ENCODE measurements around the gene DDR1.
"Not testable (repeated sequence)": the region's sequence is repeated elsewhere in the genome, so short reads cannot be mapped to it uniquely, and the experiment has no call there.

DDR1 gene

DNA sequence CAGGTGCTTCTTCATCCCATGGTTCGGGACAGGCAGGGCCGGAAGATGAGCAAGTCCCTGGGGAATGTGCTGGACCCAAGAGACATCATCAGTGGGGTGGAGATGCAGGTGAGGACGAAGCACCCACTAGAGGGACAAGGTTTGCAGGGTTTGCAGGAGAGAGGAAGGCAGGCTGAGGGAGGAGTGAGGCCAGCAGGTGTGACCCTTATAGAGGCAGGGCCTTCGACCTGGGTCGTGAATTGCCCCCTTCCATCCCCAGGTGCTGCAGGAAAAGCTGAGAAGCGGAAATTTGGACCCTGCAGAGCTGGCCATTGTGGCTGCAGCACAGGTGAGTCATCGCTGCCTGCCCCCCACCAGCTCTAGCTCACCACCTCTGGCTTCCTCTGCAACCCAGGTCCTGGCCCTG, 38.1 kb downstream of the DDR1 start:
- no peak for DNase-seq

DNA sequence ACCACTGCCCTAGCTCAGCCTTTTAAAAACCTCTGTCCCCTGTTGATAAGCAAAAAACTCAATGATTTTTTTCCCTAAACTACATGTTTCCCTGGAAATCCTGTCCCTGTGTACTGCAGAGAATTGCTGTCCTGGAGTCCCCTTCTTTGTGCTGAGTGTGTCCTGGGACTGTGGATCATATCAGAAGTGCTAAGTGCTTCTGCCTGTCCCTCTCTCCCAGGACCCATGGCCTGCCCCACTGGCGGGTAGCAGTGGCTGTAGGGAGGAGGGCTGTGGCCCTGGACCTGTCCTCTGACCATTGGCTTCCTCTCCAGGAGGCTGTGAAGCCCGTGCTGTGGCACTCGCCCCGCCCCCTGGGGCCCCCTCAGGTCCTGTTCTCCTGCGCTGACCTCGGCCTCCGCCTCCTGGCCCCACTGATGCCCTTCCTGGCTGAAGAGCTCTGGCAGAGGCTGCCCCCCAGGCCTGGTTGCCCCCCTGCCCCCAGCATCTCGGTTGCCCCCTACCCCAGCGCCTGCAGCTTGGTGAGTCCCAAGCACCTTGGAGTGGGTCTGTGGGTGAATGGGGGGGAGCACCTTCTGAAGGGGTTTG, 39.8 kb downstream of the DDR1 start:
- DNase-seq = not testable (repeated sequence)

DNA sequence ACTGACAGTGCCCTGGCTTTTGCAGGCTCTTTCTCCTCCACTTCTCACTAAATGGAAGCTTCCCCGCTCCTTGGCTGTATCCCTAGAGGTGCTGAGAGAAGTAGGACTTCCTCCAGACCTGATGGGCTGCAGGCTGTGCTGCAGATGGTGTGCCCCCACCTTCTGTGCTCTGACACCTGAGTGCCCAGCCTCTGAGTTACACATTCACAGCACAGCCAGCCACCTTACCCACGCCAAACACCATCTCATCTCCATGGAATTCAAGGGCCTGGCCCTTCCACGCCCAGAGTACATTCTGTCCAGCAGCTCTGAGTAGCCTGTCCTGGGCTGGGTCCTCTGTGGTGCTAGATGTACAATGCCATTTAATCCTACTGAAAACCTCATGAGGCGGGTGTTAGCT, 42.3 kb downstream of the DDR1 start:
- no peak for DNase-seq

DNA sequence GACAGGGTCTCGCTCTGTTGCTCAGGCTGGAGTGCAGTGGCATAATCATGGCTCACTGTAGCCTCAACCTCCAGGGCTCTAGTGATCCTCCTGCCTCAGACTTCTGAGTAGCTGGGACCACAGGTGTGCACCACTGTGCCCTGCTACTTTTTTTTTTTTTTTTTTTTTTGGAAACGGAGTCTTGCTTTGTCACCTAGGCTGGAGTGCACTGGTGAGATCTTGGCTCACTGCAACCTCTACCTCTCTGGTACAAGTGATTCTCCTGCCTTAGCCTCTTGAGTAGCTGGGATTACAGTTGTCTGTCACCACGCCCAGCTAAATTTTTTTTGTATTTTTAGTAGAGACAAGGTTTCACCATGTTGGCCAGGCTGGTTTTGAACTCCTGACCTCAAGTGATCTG, 42.8 kb downstream of the DDR1 start:
- not testable (repeated sequence) for DNase-seq

- no peak for DNase-seq
Measured at GRCh38 chr6:30928677-30929076, 44.4 kb downstream of the DDR1 start.

DNA sequence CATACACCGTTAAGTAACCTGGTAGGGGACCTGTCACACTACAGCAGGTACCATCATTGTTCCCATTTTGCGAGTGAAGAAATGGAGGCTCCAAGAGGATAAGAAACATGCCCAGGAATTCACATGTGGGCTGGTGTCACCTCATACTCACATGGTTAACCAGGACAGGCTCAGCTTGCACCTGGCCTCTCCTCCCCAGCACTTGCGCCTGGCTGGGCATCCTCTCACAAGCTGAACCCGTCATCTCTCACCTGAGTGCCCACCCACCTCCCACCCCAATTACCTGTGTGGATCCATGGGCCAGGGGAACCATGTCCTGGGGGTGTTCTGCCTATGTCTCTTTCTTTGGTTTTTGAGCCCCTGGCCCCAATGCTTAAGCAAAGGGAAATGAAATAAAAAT, 46.2 kb downstream of the DDR1 start:
- no peak for DNase-seq

DNA sequence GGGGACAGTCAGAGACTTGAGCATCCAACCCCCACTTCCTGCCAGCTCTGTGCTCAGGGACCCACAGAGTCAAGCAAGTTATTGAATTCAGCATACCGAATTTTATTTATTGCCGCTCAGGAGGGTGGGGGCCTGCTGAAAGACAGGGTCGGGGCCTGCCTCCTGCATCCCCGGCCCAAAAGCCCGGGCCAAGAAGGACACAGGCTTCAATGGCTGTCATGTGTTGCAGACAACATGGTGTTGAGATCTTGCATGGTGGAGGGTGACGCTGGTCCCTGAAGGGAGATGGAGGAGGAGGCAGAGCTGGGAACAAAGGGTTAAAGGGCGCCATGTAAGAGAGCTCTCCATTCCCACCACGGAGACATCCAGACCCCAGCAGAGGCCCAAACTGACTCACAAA, 47.0 kb downstream of the DDR1 start:
- DNase-seq = no peak

DNA sequence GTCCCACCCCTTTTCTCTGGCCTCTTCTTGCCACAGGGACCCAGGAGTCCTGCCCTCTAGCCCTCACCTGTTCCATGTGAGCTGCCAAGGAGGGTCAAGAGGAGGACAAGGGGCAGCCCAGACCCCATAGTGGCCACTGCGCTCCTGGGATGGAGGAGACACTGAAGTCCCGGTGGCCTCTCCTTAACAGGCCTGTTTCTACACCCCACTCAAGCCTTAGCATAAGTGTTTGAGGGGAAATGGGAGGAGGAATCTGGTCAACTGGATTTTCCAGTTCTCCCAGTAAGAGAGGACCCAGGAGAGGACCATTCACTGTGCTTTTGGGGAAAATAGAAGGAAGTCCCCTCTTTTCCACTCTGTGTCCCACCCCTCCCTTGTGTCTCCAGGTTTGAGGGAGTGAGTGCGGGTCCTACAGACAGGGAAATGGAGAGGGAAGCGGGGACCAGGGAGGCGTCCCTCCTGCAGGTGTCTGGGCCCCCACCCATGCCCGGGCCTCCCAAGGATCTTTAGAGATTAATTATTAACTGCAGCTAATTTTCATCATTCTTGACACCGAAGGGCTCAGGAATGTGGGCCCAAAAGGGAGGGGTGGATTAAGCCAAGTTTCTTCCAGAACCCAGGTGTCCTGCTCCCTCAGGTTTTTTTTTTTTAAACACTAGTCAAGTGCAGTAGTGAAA, 47.8 kb downstream of the DDR1 start, which contains the start of gene SFTA2:
SFTA2 (minus strand) TSS at position 202 of the 677 bp plus-strand sequence; CDS start at position 128, 74 bp downstream.
- DNase-seq = no peak

DNA sequence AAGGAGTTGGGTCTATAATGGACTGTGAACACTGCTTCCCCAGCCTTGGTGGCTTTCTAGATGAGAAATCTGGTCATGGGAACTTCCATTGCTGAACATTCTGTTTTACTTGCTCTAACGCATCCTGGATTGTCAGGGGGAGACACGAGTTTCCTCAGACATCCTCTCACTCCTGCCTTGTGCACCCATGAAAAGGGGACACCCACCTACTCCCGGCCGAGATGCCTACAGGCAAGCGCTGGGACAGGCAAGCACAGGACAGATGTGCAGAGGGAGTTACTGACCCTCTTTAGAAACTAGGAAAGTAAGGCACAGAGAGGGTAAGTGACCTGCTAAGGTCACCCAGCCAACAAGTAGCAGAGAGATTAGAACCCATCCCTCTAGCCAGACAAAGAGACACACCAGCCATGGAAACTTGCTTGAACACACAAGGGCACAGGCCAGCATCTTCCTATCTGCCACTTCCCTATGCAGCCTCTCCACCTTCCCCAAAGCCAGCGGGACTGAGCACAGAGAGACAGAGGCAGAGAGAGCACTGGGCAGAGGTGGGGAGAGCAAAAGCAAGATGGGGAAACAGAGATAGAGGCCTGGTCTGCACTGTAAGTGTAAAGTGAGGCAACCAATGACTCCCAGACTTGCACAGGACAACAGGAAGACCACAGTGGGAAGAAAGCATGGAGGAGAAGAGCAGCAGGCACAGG, 48.5 kb downstream of the DDR1 start:
- no peak for DNase-seq

DNA sequence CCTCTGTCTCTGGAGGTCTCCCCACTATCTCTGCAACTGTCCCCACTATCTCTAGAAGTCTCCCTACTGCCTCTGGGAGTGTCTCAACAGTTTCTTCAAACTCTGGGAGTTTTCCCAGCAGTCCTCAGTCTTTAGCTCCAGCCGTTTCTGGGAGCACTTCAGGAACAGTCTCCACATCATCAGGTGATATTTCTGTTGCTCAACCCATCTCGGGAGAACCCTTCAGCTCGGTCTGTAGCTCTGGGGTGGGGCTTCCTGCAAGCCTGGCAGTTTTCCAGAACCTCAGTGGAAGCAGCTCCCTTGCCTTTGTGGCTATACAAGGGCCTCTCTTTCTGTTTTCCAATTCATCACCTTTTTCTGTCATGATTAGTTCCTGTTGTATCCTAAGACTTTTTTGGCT, 50.7 kb downstream of the DDR1 start:
- no peak for DNase-seq

GRCh38 chr6:30937265-30937664, 52.9 kb downstream of the DDR1 start:
- no peak for DNase-seq

DNA sequence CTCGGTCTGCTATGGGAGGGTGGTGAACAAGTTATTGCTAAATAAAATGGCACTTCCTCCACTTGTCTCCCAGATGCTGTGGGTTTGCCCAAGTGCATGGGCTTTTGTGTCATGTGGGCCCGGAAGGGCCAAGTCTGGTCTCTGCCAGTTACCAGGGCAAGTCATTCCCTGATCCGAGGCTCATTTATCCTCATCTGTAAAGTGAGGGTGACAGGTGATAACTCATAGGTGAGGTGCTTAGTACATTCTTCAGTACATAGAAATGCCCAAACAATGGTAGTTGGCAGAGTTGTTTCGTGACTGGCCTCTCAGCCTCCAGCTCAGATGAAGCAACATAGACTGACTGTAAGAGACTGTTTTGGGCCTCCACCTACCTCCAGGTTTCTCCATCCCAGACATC, 54.4 kb downstream of the DDR1 start:
- no peak for DNase-seq

DNA sequence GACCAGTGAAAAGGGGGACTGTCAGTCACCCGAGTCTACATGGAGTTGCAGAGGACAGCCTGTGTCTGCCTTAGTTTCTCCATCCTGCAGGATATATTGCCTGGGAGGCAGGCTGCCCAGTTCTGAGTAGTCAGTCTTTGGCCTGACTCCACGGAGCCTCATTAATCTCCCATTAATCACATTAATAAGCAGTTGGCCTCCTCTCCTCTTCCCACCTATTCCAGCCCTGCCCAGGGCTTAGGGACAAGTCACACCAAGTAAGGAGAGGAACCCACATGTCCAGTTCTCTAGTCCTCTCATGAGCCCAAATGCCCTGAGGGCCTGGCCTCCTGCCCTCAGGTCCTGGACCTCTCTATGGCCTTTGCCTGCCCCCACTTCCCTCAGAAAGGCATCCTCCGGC, 55.2 kb downstream of the DDR1 start:
- DNase-seq = no peak

DNA sequence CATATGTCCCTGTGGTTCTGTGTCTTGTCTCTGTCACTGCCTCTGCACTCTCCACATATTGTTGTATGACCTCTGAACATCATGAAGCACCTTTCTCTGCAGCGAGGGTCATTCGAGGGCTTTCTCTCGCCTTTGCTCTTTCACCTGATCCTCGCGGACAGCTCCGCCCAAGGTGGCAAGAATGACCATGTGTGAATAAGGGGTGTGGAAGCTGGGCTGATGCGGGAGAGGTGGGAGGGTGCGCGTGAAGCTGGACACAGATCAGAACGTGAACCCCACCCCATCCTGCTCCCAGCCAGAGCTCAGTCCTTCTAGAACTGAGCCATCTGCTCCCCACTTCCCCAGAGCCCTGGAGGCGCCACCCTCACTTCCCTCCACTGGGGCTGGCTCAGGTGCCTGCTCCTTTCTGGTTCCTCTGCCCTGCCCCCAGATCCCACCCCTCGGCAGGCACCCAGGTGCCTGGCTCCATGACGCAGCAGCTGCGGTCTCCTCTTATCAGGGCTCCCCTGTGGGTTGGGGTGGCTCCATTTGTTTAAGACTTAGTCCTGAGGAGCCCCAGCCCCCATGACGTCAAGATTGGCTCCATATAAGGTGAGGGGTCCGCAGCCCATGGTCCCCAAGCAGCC, 56.2 kb downstream of the DDR1 start, which contains the start of gene MUCL3:
MUCL3 (plus strand) TSS at position 613 of the 626 bp plus-strand sequence. CDS start 27 bp downstream, outside the sequence.
- no peak for DNase-seq

- DNase-seq = no peak
Measured at GRCh38 chr6:30942338-30943060, 58.2 kb downstream of the DDR1 start.

DNA sequence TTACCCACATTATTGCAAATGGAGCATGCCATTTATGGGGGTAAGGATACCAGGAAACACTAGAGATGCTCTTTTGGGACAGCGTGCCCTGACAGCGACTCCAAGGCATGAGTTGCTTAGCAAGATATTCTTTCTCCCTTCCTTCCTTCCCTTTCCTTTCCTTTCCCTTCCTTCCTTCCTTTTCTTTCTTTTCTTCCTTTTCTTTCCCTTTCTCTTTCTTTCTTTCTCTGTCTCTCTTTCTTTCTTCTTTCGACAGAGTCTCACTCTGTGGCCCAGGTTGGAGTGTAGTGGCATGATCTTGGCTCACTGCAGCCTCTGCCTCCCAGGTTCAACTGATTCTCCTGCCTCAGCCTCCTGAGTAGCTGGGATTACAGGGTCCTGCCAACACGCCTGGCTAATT, 59.7 kb downstream of the DDR1 start:
- no peak for DNase-seq

GRCh38 chr6:30945281-30945680, 61.0 kb downstream of the DDR1 start:
- no peak for DNase-seq

DNA sequence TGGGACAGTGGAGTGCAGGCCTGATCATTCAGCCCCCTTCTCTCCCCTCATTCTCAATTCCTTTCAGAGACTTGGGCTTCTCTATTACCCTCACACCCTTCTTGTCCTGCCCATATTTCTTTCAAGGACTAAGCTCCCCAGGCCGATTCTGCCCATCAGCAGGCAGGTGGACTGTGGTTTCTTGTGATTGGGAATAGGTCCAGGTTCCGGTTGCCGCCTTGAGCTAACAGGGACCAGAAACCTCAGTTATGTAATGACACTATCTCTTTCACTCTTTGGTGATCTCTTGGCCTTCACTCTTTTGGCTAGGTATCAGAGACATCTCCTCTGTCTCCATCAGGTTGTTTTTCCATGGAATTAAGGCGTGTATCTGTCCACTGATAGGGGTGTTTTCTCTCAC, 62.9 kb downstream of the DDR1 start:
- DNase-seq = no peak

- DNase-seq = no peak
Measured at GRCh38 chr6:30948811-30949210, 64.5 kb downstream of the DDR1 start.

Measured in activated CD4-positive, alpha-beta T cell treated with anti-CD3 and anti-CD28 coated beads for 1 hour (primary cell).